GM19193 (cell line): ENCODE measurements around the gene KCNJ4.
A peak's percentile ranks its signal among the peaks of the same experiment; 100 is the strongest.

Experiments
- POLR2A ChIP-seq: IDR thresholded peaks from 4 replicates; pipeline ENCODE4 v1.6.1; 2011; ENCODE audit not compliant: insufficient read depth, insufficient read length; ENCODE audit errors: extremely low read depth

The KCNJ4 gene

GRCh38 chr22:38398609-38399461 is 56.2 kb downstream of the KCNJ4 start:
- peak; percentile 53 for TF ChIP-seq POLR2A

DNA sequence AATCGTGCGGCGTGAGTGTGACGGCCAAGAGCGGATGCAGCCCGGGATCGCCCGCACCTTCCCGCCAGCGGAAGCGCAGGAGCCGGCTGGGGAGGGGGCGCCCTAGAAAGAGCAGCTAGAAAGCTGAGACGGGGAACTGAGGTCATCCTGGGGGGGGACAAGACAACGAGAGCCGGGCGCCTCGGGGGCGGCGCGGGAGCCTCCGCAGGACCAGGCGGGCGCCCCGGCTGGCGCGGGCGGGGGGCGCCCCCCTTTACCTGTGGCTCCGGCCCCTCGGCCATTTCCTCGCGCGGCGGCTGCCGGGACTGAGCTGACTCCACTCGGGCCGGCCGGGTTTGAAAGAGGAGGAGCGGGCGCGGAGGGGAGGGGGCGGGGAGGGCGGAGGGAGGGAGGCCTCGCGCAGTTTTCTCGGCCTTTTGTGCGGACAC is 56.8 kb downstream of the KCNJ4 start:
- TF ChIP-seq POLR2A, result peak; percentile 0

- TF ChIP-seq POLR2A, result no peak
Observed at GRCh38 chr22:38397189-38398085, 57.6 kb downstream of the KCNJ4 start.

DNA sequence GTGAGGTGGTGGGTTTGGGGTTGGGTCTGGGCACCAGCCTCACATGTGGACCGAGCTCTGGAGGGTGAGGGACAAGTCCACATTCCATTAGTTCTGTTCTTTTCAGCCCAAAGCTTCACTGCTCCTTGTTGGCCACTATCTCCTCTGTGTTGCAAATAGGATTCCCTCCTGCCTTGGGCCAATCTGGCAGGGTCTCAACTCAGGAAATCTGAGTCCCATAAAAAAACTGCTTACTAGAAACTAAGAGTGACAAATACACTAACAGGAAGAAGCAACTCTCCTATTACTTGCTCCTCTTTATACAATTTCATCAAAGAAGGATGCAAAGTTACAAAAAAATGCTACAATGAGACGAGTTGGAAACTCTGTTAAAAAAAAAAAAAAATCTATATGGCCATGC is 71.6 kb downstream of the KCNJ4 start:
- no peak for TF ChIP-seq POLR2A
